Subcutaneous abdominal adipose tissue (tissue), 5 donors: ENCODE measurements around the gene TSPAN18.

ENCODE experiments used
- H3K27ac ChIP-seq: one replicate; pipeline ENCODE4 v1.7.0; 2013; ENCODE audit warnings: low read depth, mild to moderate bottlenecking, inconsistent platforms, low read length, moderate library complexity
- H3K27me3 ChIP-seq, 5 donors: one replicate each; pipeline ENCODE4 v1.7.0; 2013; ENCODE audit warnings: low read length in 5 of 5, inconsistent platforms in 1 of 5; ENCODE audit not compliant: control insufficient read depth in 5 of 5, insufficient read depth in 4 of 5
- H3K36me3 ChIP-seq, 5 donors: one replicate each; pipeline ENCODE4 v1.7.0; 2013; ENCODE audit warnings: low read length in 5 of 5; ENCODE audit not compliant: control insufficient read depth in 5 of 5, insufficient read depth in 5 of 5
- H3K4me1 ChIP-seq, 5 donors: one replicate each; pipeline ENCODE4 v1.7.0; 2013; ENCODE audit warnings: low read length in 5 of 5, mild to moderate bottlenecking in 3 of 5, moderate library complexity in 1 of 5; ENCODE audit not compliant: control insufficient read depth in 5 of 5, insufficient read depth in 5 of 5
- H3K4me3 ChIP-seq, 5 donors: one replicate each; pipeline ENCODE4 v1.7.0; 2013; ENCODE audit warnings: low read length in 5 of 5, low read depth in 1 of 5
- H3K9ac ChIP-seq, 5 donors: one replicate each; pipeline ENCODE4 v1.7.0; 2013; ENCODE audit warnings: low read length in 5 of 5, mild to moderate bottlenecking in 4 of 5, moderate library complexity in 3 of 5
- H3K9me3 ChIP-seq, 5 donors: one replicate each; pipeline ENCODE4 v1.7.0; 2013; ENCODE audit warnings: low read length in 5 of 5; ENCODE audit not compliant: control insufficient read depth in 5 of 5
- donor health status: healthy.
- donor health status: healthy.
- donor health status: healthy.
- donor health status: healthy.
- donor health status: healthy.

TSPAN18 gene

DNA sequence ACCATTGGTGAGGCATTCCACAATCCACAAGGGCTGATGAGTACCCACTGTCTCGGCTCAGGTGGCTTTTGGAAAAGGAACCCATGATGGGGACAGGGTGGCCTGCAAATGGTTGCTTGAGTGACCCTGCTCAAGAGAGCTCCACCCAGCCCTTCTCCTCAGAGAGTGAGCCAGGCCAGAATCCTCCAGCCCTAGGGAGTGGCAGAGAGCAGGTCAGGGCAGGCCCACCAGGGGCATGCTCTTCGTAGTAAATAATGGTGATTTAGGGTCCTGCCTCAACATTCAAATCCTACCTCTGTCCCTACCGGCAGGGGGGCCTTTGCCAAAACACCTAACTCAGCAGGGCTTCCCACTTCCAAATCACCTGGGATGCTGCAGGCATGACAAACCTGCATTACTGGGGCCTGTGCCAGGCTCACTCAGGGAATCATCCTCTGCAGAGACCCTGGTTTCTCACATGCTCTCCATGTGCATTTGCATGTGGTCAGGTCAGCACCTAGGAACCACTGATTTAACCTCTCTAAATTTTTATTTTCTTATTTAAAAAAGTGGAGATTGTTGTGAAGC, 241.3 kb downstream of the TSPAN18 start:
- H3K4me1 ChIP-seq: no peaks in the 10 kb centered on the region
- H3K9ac ChIP-seq: no peak overlapping the region
- no peaks in the 10 kb centered on the region for H3K9me3 ChIP-seq
- H3K27ac ChIP-seq: no peak overlapping the region
- H3K36me3 ChIP-seq: no peaks in the 10 kb centered on the region
- H3K4me3 ChIP-seq: no peak overlapping the region
- peaks cover 0 to 6% (median 0%) of the 10 kb centered on the region in 5 donors for H3K27me3 ChIP-seq

DNA sequence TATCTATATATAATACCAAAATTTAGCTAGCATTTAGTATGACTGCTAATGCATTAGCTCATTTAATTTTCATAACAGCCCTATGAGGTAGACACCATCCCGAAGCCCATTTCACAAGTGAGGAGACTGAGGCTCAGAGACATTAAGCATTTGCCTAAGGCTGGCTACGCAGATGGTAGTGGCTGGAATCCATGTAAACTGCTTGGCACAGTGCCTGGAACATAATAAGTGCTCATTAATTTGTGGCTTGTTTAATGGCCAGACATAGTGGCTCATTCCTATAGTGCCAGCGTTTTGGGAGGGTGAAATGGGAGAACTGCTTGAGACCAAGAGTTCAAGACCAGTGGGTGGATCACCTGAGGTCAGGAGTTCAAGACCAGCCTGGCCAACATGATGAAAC, 241.7 kb downstream of the TSPAN18 start:
- no peaks in the 10 kb centered on the region for H3K4me1 ChIP-seq
- H3K27ac ChIP-seq: no peak overlapping the region
- no peak overlapping the region for H3K4me3 ChIP-seq
- H3K9ac ChIP-seq: no peak overlapping the region
- no peaks in the 10 kb centered on the region for H3K36me3 ChIP-seq
- no peaks in the 10 kb centered on the region for H3K9me3 ChIP-seq
- peaks cover 0 to 6% (median 0%) of the 10 kb centered on the region in 5 donors for H3K27me3 ChIP-seq

DNA sequence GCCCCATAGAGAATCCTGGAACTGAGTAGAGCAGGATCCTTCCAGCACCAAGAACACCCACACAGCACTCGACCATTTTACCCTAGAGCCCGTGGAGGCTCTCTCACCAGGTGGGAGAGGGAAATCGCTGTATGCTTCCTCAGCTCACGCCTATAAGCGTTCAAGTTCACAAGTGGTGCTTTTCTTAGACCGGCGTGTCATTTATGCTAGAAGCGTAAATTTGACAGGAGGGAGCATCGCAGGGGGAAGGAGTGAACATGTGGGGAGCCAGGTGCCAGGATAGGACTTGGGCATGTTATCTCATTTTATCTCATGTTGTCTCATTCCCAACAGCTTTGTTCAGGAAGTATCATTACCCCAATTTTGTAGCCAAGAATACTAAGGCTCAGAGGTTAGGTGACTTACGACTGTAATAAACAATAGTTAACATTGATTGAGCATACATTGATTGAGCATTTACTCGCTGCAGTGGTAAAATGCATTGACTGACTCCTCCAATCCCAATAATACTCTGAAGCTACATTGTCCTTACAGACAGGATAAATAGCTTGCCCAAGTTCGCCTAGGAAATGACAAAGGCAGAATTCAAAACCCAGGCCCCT, 243.0 kb downstream of the TSPAN18 start:
- H3K4me1 ChIP-seq: peaks cover 0 to 7% (median 0%) of the 10 kb centered on the region in 5 donors
- H3K27ac ChIP-seq: no peak overlapping the region
- no peaks in the 10 kb centered on the region for H3K36me3 ChIP-seq
- H3K9ac ChIP-seq: no peak overlapping the region
- peaks cover 0 to 6% (median 0%) of the 10 kb centered on the region in 5 donors for H3K27me3 ChIP-seq
- H3K4me3 ChIP-seq: no peak overlapping the region
- no peaks in the 10 kb centered on the region for H3K9me3 ChIP-seq

DNA sequence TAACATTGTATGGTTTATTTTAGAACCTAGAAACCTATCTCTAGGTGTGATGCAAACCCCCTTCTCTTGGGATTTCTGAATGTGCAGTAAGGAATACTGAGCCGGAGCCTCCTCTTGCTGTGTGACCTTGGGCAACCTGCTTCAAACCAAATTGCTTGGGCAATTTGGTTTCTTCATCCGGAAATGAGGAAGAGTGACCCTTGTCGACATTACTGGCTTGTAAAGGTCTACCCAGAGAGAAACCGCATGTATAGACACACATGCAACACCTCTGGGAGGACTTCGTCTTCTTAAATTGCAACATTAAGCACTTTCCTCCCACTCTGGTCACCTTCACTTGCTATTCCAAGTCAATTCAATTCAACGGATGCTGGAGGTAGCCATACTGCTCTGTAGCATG, 243.5 kb downstream of the TSPAN18 start:
- peaks cover 0 to 6% (median 0%) of the 10 kb centered on the region in 5 donors for H3K27me3 ChIP-seq
- peaks cover 0 to 7% (median 0%) of the 10 kb centered on the region in 5 donors for H3K4me1 ChIP-seq
- H3K4me3 ChIP-seq: no peak overlapping the region
- H3K9me3 ChIP-seq: no peaks in the 10 kb centered on the region
- H3K9ac ChIP-seq: no peak overlapping the region
- no peak overlapping the region for H3K27ac ChIP-seq
- no peaks in the 10 kb centered on the region for H3K36me3 ChIP-seq

DNA sequence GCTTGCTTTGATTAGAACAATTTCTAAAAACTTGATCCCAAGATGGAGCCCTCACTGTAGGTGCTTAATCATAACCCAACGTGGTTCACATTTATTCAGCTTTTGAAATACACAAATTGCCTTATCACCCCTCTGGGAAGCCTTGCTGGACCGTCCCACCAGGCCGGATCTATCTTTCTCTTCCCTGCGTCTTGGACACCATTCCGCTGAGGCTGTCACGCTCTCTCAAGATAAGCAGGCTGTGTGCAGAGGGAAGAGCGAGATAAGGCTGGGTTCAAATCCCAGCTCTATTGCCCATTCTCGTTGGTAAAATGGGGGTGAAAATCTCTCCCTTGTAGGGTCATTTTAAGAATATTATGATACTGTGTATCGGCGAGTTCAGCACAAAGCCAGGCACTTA, 244.4 kb downstream of the TSPAN18 start:
- Histone ChIP-seq H3K9ac (no peak overlapping the region), H3K9me3 (no peaks in the 10 kb centered on the region), H3K27ac (no peak overlapping the region), H3K27me3 (peaks cover 0 to 6% (median 0%) of the 10 kb centered on the region in 5 donors), H3K4me1 (peaks cover 0 to 7% (median 0%) of the 10 kb centered on the region in 5 donors), H3K36me3 (no peaks in the 10 kb centered on the region), H3K4me3 (no peak overlapping the region)

DNA sequence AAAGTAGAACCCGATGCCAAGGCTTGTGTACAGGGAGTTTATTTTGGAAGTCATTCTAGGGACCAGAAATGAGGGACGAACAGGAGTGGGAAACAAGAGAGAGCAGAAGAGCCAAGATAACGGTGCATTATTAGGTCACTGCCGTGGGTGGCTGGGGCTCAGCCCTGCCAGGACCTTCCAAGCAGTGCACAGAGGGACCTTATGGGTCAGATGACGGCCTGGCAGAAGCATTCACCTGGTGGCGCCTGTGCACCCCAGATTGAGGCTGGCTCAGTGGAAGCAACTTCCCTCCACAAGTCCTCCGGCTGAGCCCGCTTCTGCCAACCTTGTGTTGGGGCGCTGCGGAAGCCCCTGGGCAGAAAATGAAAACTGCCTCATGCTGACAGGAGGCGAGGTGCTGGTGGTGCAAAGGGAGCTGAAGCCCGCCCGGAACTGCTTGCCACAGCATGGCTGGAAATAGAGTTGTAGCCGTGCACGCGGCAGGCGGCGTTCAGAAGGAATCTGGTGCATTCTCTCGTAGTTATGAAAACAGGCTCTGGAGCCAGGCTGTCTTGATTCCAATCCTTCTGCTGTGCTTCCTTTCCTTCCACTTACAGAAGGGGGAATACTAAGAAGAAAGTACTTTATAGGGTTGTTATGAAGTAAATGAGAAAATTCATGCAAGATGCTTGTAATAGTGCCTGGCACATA, 246.1 kb downstream of the TSPAN18 start:
- Histone ChIP-seq H3K9me3 (no peaks in the 10 kb centered on the region), H3K27me3 (peaks cover 0 to 6% (median 0%) of the 10 kb centered on the region in 5 donors), H3K9ac (no peak overlapping the region)

DNA sequence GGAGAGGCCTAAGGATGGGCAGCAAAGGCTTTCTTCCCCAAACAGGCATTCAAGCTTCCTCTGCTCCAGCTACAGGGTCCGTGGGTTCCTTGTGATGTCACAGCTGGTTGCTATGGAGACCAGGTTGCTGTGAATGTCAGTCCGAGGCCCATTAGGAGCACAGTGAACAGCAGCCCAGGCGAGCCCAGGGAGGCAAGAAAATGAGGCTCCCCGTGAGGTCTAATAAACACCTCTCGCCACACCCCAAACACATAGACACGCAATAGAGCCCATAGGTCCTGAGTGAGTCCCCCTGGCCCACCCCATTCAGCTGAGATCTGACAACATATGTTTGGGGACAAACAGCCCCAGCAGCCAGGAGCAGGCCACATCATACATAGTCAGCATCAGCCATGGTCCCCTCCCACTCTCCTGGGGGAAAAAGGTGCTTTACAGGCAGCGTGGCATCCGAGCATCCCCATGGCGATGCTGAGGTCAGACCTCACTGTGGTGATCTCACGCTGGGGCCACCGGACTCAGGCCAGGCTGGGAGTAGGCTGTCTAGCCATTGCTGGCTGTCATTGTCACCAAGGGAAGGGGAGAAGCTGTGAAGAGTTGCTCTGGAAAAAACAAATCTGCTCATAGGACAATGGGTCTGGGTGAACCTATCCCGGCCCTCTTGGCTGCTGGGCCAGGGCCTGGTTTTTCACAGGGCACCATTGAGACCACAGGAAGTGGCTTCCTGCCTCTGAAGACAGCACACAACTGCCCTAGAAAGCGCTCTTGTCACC, 247.1 kb downstream of the TSPAN18 start:
- Histone ChIP-seq H3K9me3 (no peaks in the 10 kb centered on the region), H3K27ac (no peak overlapping the region), H3K27me3 (peaks cover 0 to 6% (median 0%) of the 10 kb centered on the region in 5 donors), H3K36me3 (no peaks in the 10 kb centered on the region), H3K9ac (no peak overlapping the region), H3K4me3 (no peak overlapping the region), H3K4me1 (peaks cover 0 to 28% (median 6%) of the 10 kb centered on the region in 5 donors)

More for the DNA sequence above, 246.1 kb downstream of the TSPAN18 start:
- H3K36me3 ChIP-seq: no peaks in the 10 kb centered on the region
- H3K4me3 ChIP-seq: no peak overlapping the region
- no peak overlapping the region for H3K27ac ChIP-seq
- peaks cover 0 to 19% (median 6%) of the 10 kb centered on the region in 5 donors for H3K4me1 ChIP-seq

DNA sequence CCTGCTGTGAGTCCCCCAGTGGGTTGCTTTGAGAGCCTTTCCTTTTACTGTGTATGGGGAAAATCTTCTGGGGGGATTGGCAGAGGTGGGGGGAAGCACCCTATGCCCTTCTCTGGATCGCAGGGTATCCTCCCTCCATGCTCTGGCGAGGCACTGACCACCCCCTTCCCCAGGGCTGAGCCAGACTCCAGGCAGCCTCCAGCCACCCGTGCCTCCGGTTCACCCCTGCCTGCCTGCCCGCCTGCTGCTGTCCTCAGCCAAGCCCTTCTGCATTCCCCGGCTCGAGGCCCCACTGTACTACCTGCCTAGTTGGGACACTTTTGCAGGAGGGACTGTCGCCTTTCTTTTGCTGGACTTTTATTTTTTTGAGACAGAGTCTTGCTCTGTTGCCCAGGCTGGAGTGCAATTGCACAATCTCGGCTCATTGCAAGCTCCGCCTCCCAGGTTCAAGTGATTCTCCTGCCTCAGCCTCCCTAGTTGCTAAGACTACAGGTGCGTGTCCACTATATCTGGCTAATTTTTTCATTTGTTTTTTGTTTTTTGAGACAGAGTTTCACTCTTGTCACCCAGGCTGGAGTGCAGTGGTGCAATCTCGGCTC, 247.7 kb downstream of the TSPAN18 start:
- Histone ChIP-seq H3K4me3 (no peak overlapping the region), H3K27me3 (peaks cover 0 to 6% (median 0%) of the 10 kb centered on the region in 5 donors), H3K9me3 (no peaks in the 10 kb centered on the region), H3K36me3 (no peaks in the 10 kb centered on the region), H3K27ac (no peak overlapping the region), H3K4me1 (peaks cover 0 to 34% (median 6%) of the 10 kb centered on the region in 5 donors), H3K9ac (no peak overlapping the region)

DNA sequence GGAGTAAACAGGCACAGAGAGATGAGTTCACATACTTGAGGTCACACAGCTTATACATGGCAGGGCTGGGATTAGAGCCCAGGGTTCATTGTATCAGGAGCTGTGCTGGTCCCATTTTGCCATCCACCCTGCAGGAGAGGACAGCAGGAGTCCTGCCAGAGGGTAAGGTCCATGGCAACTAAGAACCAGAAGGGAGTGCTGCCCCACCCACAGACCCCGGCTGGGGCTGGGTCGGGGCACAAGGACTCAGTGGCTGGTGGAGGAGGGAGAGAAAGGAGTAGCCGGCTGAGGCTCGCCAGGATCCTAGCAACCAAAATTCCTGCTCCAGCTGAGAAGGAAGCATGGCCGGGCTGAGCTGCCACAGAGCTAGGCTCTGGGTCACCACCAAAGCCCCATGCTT, 249.8 kb downstream of the TSPAN18 start:
- no peak overlapping the region for H3K9ac ChIP-seq

More for the DNA sequence above, 249.8 kb downstream of the TSPAN18 start:
- peaks cover 0 to 8% (median 0%) of the 10 kb centered on the region in 5 donors for H3K27me3 ChIP-seq
- no peak overlapping the region for H3K4me3 ChIP-seq
- H3K4me1 ChIP-seq: peaks cover 0 to 51% (median 12%) of the 10 kb centered on the region in 5 donors
- H3K9me3 ChIP-seq: peaks cover 0 to 3% (median 0%) of the 10 kb centered on the region in 5 donors
- no peaks in the 10 kb centered on the region for H3K36me3 ChIP-seq
- no peak overlapping the region for H3K27ac ChIP-seq
